GM11168 (cell line): Measurements from ENCODE around the gene ABCC12.

Source experiments
- in situ Hi-C: fragments of 300-500 bp; cut with MboI; formaldehyde crosslinking; loops from one replicate; pipeline ENCODE4 v1.12.0; 2022; ENCODE audit warnings: low sequenced_read_pairs; ENCODE audit not compliant: unreplicated experiment

ABCC12 gene

GRCh38 chr16:48137822-48138221 lies 18.0 kb downstream of the ABCC12 start:
- in situ Hi-C loops: no loop called here

- in situ Hi-C loops: no loop called here
These were observed 19.0 kb downstream of the ABCC12 start for GRCh38 chr16:48136547-48137360.

GRCh38 chr16:48133455-48134211 lies 22.2 kb downstream of the ABCC12 start:
- in situ Hi-C loops: no loop called here

GRCh38 chr16:48132696-48133095 lies 23.1 kb downstream of the ABCC12 start:
- in situ Hi-C loops: no loop called here

- in situ Hi-C loops: no loop called here
These were observed 24.4 kb downstream of the ABCC12 start for GRCh38 chr16:48131201-48131935.

- in situ Hi-C loops: no loop called here
These were observed 25.9 kb downstream of the ABCC12 start for GRCh38 chr16:48129926-48130325.

GRCh38 chr16:48128769-48129168 lies 27.0 kb downstream of the ABCC12 start:
- in situ Hi-C loops: no loop called here

GRCh38 chr16:48126801-48127644 lies 28.8 kb downstream of the ABCC12 start:
- in situ Hi-C loops: no loop called here

GRCh38 chr16:48125888-48126287 lies 29.9 kb downstream of the ABCC12 start:
- in situ Hi-C loops: no loop called here

- in situ Hi-C loops: no loop called here
These were observed 31.5 kb downstream of the ABCC12 start for GRCh38 chr16:48124266-48124665.

GRCh38 chr16:48123104-48123788 lies 32.5 kb downstream of the ABCC12 start:
- in situ Hi-C loops: no loop called here

GRCh38 chr16:48121276-48121675 lies 34.5 kb downstream of the ABCC12 start:
- in situ Hi-C loops: no loop called here

- in situ Hi-C loops: no loop called here
These were observed 37.0 kb downstream of the ABCC12 start for GRCh38 chr16:48118841-48119240.

GRCh38 chr16:48117217-48118105 lies 38.3 kb downstream of the ABCC12 start:
- in situ Hi-C loops: no loop called here

- in situ Hi-C loops: no loop called here
These were observed 40.5 kb downstream of the ABCC12 start for GRCh38 chr16:48115299-48115698.

- in situ Hi-C loops: no loop called here
These were observed 41.4 kb downstream of the ABCC12 start for GRCh38 chr16:48114410-48114809.

- in situ Hi-C loops: no loop called here
These were observed 42.3 kb downstream of the ABCC12 start for GRCh38 chr16:48113471-48113870.

- in situ Hi-C loops: no loop called here
These were observed 42.8 kb downstream of the ABCC12 start for GRCh38 chr16:48113001-48113400.
